DMS79 treated with DMSO at 0.1 percent for 48 hours (cell line): ENCODE results near the gene GDE1.
"Not testable (repeated sequence)": the region's sequence is repeated elsewhere in the genome, so short reads cannot be mapped to it uniquely, and the experiment has no call there.

Experiments
- DNase-seq: peaks from one replicate; lab custom pipeline; 2025; lab: John Stamatoyannopoulos, UW

GDE1 gene, protein sequence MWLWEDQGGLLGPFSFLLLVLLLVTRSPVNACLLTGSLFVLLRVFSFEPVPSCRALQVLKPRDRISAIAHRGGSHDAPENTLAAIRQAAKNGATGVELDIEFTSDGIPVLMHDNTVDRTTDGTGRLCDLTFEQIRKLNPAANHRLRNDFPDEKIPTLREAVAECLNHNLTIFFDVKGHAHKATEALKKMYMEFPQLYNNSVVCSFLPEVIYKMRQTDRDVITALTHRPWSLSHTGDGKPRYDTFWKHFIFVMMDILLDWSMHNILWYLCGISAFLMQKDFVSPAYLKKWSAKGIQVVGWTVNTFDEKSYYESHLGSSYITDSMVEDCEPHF

DNA sequence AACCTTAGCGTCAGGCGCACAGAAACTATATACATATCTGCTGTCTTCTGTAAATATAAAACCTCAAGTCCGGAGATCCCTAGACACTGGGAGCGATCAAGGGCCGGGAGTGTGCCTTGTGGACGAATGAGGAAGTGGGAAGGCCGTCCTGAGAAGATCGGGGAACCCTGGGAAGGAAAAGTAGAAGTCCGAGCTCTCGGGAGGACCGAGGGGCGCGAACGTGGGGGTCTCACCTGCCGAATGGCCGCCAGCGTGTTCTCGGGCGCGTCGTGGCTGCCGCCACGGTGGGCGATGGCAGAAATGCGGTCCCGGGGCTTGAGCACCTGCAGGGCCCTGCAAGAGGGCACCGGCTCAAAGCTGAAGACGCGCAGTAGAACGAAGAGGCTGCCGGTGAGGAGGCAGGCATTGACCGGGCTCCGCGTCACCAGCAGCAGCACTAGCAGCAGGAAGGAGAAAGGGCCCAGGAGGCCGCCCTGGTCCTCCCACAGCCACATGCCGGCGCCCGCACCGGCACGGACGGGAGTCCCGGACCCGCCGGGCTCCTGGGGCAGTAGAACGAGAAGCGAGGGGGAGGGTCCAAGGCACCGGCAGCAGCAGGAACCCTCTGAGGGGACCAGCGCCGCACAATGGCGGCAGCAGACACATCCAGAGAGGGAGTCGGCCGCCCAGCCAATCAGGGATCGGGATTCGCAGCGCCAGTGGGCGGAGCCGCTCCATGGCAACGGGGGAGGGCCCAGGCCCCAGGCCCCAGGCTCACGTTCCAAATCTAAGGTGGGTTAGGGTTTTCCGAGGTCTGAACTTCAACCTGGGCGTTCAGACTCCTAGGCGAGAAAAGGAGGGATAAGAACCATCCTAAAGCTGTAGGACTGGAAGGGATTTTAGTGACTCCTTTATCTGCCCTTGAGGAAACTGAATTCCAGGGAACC is at the start of gene GDE1:
TSS of gene GDE1 (minus strand) at position 628 of the 926 bp plus-strand sequence. CDS start at position 494, 134 bp downstream.
- DNase-seq = peak; percentile 86

GRCh38 chr16:19567560-19567959 is 45.7 kb upstream of the GDE1 start:
- no peak for DNase-seq

GRCh38 chr16:19566362-19566761 is 44.5 kb upstream of the GDE1 start:
- DNase-seq = no peak

GRCh38 chr16:19563377-19563776 is 41.5 kb upstream of the GDE1 start:
- no peak for DNase-seq

- DNase-seq = no peak
These were observed 38.2 kb upstream of the GDE1 start for GRCh38 chr16:19560078-19560477.

GRCh38 chr16:19559242-19559910 is 37.5 kb upstream of the GDE1 start:
- DNase-seq = peak; percentile 39

DNA sequence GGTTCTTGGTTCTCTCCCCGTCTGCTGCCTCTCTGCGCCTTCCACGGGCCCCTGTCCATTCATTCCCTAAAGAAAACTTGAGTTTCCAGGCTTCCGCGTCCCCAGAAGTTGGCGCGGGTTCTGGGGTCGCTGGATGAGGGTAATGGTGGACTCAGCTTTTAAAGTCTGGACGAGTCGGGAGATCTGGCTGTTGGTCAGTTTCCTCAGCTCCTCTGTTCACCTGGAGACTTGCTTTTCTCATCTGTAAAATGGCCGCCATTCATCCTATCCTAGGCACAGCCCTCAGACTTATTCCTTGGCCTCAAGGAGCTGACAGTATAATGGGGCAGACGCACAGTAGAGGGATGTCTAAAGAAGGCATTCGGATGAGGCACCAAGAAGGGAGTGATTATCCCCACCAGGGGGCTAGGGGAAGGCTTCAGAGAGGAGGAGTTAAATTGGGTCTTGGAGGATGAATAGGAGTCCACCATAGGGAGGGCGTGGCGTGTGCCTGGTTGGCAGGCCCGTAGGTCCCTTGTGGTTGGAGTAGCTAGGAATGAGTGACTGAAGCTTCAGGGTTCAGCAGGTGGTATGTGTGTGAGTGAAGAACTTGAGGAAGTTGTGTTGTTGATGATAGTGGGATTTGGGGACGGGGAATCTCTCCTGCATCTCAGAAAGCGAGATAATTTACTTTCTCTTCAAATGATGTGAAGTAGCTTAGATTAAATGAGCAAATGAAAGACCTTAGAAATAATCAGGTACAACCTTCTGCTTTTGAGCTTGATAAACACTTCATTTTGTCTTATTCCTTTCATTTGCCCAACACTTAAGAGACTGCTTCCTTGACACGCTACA is 34.3 kb upstream of the GDE1 start:
- peak; percentile 10 for DNase-seq

- DNase-seq = peak; percentile 94
These were observed 33.5 kb upstream of the GDE1 start, which contains the start of gene VPS35L for GRCh38 chr16:19555186-19555937. Gene VPS35L (plus strand): TSS chr16:19555703. CDS start chr16:19555730, 27 bp downstream.

GRCh38 chr16:19549673-19550072 is 27.8 kb upstream of the GDE1 start:
- no peak for DNase-seq

- DNase-seq = no peak
These were observed 26.2 kb upstream of the GDE1 start for GRCh38 chr16:19548144-19548543.

GRCh38 chr16:19543278-19543996 is 21.5 kb upstream of the GDE1 start:
- DNase-seq = not testable (repeated sequence)

- DNase-seq = peak; percentile 93
These were observed 20.4 kb upstream of the GDE1 start for GRCh38 chr16:19542138-19542821.

DNA sequence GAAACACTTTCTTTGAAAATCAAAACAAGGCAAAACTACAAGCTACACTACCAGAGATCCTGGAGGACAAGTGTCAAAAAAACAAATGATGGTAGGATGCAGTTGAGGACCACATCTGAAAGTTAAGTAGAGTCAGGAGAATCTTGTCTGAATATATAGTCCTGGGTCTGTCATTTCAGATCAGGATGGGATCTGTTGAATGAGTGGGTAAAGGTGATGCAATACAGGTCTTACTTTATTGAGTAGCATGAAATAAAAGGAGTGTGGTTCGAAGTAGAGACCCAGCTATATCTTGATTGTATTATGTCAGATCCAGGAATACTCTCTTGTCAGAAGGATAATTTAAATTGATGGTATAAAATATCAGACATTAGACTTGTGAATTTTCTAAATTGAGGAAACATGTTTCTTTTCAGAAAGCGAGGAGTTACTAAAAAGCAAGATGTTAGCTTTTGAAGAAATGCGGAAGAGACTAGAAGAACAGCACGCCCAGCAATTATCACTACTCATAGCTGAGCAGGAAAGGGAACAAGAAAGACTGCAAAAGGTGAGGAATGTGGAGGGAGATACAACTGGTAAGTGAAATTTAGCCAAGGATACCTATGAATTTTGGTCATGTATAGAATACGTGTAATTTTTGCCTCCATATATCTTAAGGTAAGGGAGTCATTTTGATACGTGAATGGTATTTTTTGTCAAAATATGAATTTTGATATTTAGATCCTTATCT is 18.5 kb upstream of the GDE1 start:
- DNase-seq = no peak

GRCh38 chr16:19532601-19533000 is 10.7 kb upstream of the GDE1 start:
- DNase-seq = no peak

DNA sequence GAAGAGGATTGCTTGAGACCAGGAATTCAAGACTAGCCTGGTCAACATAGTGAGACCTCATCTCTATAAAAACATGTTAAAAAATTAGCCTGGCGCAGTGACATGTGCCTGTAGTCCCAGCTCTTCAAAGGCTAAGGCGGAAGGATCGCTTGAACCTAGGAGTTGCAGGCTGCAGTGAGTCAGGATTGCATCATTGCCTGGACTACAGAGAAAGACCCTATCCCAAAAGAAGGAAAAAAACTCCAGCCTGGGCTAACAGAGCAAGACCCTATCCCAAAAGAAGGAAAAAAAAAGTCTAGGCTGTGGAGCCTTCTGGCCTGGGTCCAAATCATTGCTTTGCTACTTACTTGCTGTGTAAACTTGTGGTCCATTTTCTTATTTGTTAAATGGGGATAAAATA is 6.8 kb upstream of the GDE1 start:
- no peak for DNase-seq

- DNase-seq = no peak
These were observed 5.3 kb upstream of the GDE1 start for GRCh38 chr16:19527161-19527560.

GRCh38 chr16:19525385-19525723 is 3.5 kb upstream of the GDE1 start:
- DNase-seq = no peak

- peak; percentile 53 for DNase-seq
These were observed 2.9 kb upstream of the GDE1 start for GRCh38 chr16:19524616-19525384.
